M059J (cell line): ENCODE data around the gene PPFIA1. TPM values are rescaled to one million over a fixed set of nuclear protein-coding genes. Genes with fewer than 3 reads are reported as not detected.
A peak's percentile ranks its signal among the peaks of the same experiment; 100 is the strongest.

Experiments
- DNase-seq: peaks from one replicate; pipeline ENCODE4 v3.0.0-alpha.2; 2012; ENCODE audit warnings: low read depth
- total RNA-seq: library from RNA; depleted of rRNA; stranded (reverse); fragments of >200 nt; shearing (Covaris generic); gene quantifications from 2 replicates; pipeline ENCODE4 v1.2.3, GENCODE V29; 2014

Gene PPFIA1
- total RNA-seq, 1 experiment from 2014 or later = 32.2 TPM

GRCh38 chr11:70297341-70297740 is 26.9 kb downstream of the PPFIA1 start:
- peak; percentile 41 for DNase-seq

DNA sequence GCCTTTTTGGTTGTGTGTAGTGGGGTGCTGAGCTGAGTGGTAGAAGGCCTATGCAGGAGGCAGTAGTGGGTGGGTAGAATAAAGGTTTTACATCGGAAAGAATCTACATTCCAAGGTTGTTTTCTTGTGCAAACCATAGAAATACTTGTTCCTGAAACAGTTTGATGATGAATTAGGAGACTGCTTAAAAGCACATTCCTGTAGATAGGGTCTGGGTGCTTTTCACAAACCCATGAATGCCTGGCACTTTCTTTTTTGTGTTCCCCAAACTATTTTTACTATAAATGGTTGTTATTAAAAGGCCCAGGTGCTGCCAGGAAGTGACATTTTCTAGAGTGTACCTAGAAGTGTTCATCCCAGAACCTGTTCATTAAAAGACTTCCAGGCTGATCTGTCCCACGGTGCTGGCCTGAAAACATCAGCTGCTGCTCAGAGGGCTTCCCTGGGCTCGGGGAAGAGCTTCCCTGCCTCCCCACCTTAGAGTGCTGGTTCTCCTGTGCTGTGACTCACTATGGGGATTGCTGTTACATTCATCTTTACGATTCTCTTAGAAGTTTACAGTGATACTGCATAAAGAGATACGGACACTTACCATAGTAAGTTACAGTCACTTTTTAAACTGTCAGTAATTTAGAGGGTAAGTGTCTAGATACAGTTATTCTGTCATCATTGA is 27.9 kb downstream of the PPFIA1 start:
- DNase-seq = no peak

GRCh38 chr11:70299636-70300035 is 29.1 kb downstream of the PPFIA1 start:
- DNase-seq = no peak

- no peak for DNase-seq
Measured at GRCh38 chr11:70301191-70301590, 30.7 kb downstream of the PPFIA1 start.

DNA sequence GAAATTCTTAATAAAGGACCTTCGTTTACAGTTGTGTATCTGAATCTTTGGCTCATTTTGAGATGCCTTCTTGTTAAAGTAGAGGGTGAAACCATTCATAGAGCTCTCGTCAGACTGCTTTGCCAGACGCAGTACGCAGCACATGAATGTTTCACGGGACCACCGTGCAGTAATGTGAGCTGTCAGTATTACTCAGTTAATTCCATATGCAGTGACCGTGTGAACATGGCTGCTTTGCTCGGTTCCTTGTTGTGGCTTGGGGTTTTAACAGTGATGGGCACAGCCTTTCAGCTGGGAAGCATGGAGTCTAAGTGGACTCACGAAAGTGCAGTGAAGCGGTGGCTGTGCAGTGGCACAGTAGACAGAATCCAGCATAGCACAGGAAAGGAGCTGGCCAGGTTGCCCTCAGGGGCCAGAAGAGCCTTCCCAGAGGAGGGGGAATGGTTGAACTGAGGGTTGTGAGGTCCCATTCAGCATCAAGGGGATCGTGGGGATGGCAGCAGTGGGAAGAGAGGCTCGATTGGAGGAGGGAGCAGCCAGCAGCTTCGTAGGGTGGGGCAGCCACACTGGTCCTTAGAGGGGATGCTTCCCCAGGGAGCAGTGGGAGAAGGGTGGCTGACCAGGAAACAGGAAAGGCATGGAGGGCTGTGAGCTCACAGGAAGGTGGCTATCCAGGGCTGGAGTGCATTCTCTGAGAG is 31.4 kb downstream of the PPFIA1 start:
- DNase-seq = no peak

GRCh38 chr11:70302419-70302752 is 31.9 kb downstream of the PPFIA1 start:
- no peak for DNase-seq

DNA sequence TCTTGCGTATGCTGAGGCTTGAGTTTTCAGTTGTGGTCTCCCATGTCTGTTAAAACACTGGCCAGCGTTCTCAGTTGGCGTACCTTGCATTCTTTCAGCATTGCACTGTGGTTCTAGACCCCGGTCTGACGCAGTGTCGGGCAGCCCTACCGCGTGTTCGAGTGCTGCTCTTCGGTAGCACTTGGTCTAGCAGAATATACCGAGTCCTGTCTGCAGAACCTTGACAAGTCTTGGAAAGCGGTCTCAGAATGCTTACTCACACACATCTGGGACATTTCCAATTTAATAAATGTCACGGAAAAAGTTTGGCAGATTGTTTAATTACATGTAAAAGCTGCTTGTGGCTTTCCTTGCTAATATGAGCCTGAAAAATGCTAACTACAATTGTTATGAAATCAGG is 32.6 kb downstream of the PPFIA1 start:
- peak; percentile 83 for DNase-seq

- DNase-seq = no peak
Measured at GRCh38 chr11:70304208-70304603, 33.7 kb downstream of the PPFIA1 start.

DNA sequence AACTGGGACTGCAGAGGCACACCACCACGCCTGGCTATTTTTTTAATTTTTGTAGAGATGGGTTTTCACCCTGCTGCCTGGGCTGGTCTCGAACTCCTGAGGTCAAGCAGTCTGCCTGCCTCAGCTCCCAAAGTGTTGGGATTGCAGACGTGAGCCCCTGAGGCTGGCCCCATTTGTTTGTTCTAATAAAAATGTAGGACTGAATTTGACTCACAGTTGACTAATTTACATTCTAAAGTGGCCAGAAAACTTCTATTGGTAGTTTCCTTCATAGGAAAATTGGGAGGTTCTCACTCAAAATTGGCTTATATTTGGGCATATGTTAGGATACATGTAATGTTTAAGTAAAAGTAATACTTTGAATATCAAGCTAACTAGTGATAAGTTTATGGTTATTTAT is 35.0 kb downstream of the PPFIA1 start:
- no peak for DNase-seq

DNA sequence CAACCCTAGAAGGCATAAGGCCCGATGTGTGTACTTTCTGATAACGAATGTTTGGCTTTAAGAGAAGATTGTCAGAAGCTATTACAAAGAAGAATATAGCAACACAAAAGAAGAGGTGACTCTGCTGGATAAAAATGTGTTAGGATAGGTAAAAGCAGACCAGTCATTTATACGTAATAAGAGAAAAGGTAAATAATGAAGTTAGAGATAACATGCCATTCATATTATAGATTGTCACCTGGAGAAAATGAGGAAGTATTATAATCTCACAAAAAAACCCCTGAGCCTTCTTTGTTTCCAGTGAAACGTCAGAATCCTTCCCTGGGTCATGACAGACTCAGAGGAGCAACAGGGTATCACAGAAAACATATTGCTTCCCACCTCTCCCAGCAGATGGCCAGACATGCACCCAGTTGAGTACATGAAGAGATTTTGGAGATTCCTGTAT is 36.1 kb downstream of the PPFIA1 start:
- DNase-seq = no peak

DNA sequence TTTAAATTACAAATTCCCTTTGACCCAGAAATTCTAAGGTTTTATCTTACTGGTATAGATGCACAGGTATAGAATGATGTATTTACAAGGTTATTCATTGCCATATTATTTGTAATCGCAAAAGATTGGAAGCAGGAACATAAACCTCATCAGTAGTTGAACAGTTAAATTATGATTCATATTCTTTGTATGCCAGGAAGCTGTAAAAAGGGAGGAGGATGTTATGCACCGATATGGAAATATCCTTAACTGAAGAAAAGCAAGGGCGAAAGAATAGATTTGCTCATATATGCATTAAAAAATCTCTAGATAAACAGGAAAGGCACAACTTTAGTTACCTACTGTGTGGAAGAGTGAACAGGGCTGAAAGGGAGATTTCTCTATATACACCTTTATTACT is 36.7 kb downstream of the PPFIA1 start:
- DNase-seq = no peak

DNA sequence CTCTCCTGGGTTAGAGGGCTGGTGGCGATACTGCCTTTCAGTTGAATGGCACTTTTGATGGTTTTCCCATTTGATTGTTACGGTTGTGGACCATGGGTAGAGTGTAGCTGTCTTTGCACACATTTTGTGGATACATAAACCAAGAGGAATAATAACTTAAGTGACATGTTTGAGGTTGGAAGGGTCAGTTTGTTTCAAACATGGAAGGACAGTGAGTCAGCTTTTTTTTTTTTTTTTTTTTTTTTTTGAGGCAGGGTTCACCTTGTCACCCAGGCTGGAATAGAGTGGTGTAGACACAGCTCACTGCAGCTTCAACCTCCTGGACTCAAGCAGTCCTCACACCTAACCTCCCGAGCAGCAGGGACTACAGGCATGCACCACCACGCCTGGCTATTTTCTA is 41.1 kb downstream of the PPFIA1 start:
- DNase-seq = no peak

GRCh38 chr11:70312401-70313357 is 42.2 kb downstream of the PPFIA1 start:
- no peak for DNase-seq

DNA sequence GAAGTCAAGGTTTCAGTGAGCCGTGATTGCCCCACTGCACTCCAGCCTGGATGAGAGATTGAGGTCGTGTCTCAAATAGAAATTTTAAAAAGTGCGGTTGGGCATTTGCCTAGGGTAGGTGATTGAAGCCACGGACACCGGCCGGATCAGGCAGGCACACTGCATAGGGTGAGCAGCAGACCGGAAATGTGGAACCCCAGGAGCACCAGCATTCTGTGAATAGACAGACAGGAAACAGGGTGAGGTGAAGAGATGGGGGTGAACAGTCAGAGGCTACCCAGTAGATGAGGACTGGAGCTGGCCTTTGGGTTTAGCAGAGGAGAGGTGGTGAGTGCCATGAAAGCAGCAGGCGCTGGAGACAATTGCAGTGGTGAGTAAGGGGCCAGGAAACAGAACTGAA is 43.5 kb downstream of the PPFIA1 start:
- no peak for DNase-seq

DNA sequence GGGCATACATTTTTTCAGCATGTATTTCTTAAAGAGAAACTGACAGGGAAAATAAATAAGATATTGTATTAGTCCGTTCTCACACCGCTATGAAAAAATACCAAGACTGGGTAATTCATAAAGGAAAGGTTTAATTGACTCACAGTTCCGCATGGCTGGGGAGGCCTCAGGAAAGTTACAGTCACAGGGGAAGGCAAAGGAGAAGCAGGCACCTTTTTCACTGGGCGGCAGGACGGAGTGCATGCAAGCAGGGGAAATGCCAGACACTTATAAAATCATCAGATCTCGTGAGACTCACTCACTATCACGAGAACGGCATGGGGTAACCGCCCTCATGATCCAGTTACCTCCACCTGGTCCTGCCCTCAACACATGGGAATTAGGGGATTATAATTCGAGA is 44.2 kb downstream of the PPFIA1 start:
- no peak for DNase-seq

DNA sequence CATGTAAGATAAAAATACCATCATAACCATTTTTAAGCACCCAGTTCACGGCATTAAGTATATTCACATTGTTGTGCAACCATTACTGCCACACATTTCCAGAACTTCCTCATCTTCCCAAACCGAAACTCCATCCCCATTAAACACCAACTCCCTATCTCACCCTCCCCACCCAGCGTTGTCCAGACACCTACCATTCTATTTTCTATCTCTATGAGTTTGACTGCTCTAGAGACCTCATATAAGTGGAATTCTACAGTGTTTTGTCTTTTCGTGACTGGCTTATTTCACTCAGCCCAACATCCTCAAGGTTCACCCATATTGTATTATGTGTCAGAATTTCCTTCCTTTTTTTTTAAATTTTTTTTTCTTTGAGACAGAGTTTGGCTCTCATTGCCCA is 45.2 kb downstream of the PPFIA1 start:
- no peak for DNase-seq

- no peak for DNase-seq
Measured at GRCh38 chr11:70317581-70318305, 47.3 kb downstream of the PPFIA1 start.

GRCh38 chr11:70319396-70320076 is 49.0 kb downstream of the PPFIA1 start:
- DNase-seq = no peak

DNA sequence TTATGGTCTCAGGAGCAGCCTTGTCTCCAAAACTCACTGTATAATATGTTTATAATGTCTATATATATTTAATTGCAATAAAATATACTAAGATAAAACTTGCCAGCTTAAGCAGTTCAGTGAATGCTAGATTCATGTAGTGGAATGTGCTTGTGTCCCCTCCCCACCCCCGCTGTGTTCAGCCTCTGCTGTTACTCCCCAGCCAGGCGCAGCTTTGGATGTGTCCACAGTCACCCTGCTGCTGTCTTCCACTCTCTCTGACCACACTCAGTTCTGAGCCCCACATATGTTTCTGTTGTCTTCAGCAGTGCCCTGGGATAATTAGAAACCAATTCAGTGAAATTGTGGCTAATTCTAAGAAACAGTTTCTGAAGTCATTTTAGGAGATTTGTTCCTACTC is 52.2 kb downstream of the PPFIA1 start:
- DNase-seq = no peak

DNA sequence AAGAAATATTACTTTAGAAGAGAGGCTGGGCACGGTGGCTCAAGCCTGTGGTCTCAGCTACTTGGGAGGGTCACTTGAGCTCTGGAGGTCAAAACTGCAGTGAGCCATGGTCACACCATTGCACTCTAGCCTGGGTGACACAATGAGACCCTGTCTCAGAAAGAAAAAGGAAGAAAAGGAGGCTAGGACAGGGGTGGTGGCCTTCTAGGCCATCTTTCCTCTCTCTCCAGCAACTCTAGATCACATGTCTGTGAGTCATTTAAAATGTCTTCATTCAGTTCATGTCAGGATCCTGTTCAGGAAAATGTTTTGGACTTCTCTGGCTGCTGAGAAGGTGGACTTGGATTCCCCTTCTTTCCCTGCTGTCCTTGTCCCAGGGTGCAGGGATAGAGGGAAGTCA is 53.3 kb downstream of the PPFIA1 start:
- DNase-seq = no peak

DNA sequence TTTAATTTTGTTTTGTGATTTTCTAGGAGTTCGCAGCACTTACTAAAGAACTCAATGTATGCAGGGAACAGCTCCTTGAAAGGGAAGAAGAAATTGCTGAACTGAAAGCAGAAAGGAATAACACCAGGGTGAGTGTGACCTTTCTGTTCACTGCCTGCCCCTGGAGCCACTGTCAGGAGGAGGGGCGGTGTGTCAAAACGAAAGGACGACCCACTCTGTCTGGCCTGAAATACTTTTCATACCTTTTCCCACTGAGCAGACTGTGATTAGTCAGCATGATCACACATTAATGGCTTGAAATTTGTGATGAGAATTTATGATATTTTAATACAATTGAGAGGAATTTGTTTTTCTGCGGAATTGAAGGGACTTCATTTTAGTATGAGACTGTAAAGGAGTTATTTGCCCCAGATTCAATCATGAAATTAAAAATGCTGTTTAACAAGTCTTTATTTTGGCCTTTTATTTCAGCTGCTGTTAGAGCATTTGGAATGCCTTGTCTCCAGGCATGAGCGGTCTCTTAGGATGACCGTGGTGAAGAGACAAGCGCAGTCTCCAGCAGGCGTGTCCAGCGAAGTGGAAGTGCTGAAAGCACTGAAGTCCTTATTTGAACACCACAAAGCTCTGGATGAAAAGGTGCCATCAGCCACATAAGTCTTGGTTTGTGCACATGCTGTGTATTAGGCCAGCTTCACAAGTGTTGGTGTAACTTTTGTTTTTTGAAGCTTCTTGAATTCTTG is 54.1 kb downstream of the PPFIA1 start:
- no peak for DNase-seq
